ENCODE measurements around the gene GTF2B.

- no peak for TF ChIP-seq CTCF (IDR thresholded peaks at IDR 0.05)
- TF ChIP-seq POLR2A (IDR thresholded peaks at IDR 0.05) = no peak
These were observed 14.6 kb downstream of the GTF2B start for GRCh38 chr1:88876573-88877365.

Data from transverse colon (tissue), 3 donors.